22Rv1 (cell line): ENCODE results near the gene TNNI3K.
A peak's percentile ranks its signal among the peaks of the same experiment; 100 is the strongest.

ENCODE experiments used
- CTCF ChIP-seq: fragments of 450-650 bp; IDR thresholded peaks from 2 replicates; pipeline ENCODE4 v1.5.1; 2017; ENCODE audit warnings: mild to moderate bottlenecking
- ZFX ChIP-seq: fragments of 450-650 bp; IDR thresholded peaks from 2 replicates; pipeline ENCODE4 v1.6.1; 2017; ENCODE audit warnings: antibody characterized with exemption, borderline replicate concordance

- TF ChIP-seq CTCF (peak; percentile 77), ZFX (no peak)
These were observed 233.9 kb downstream of the TNNI3K start for GRCh38 chr1:74468982-74469603.
